Osteoblast (primary cell): ENCODE measurements around the gene PSMD1. TPM values are rescaled to one million over a fixed set of nuclear protein-coding genes. Genes with fewer than 3 reads are reported as not detected.
"Not testable (repeated sequence)": the region's sequence is repeated elsewhere in the genome, so short reads cannot be mapped to it uniquely, and the experiment has no call there.

ENCODE experiments used
- DNase-seq: peaks from one replicate; pipeline ENCODE4 v3.0.0; 2011; ENCODE audit warnings: low spot score, mixed read lengths; ENCODE audit not compliant: insufficient read length; ENCODE audit errors: missing footprints
- H2AFZ ChIP-seq: 2 replicates; pipeline ENCODE4 v1.6.0; 2011; ENCODE audit warnings: mild to moderate bottlenecking, low read length
- H3K27ac ChIP-seq: 2 replicates; pipeline ENCODE4 v1.5.1; 2011; ENCODE audit warnings: mild to moderate bottlenecking, low read depth, low read length, moderate library complexity
- H3K27me3 ChIP-seq: 2 replicates; pipeline ENCODE4 v1.6.0; 2012; ENCODE audit warnings: mild to moderate bottlenecking, control low read depth, inconsistent platforms, low read length, moderate library complexity; ENCODE audit not compliant: insufficient read depth
- H3K36me3 ChIP-seq: 2 replicates; pipeline ENCODE4 v1.5.1; 2011; ENCODE audit warnings: mild to moderate bottlenecking, low read length, control low read depth, moderate library complexity; ENCODE audit not compliant: insufficient read depth
- H3K4me1 ChIP-seq: 2 replicates; pipeline ENCODE4 v1.5.1; 2011; ENCODE audit warnings: mild to moderate bottlenecking, low read length, control low read depth, moderate library complexity; ENCODE audit not compliant: insufficient read depth
- H3K4me2 ChIP-seq: 2 replicates; pipeline ENCODE4 v1.6.0; 2011; ENCODE audit warnings: mild to moderate bottlenecking, low read length; ENCODE audit not compliant: insufficient read depth
- H3K4me3 ChIP-seq: fragments of 200-600 bp; sonication (generic); 3 replicates; pipeline ENCODE4 v1.5.1; 2012; ENCODE audit warnings: mild to moderate bottlenecking, low read length, inconsistent platforms; ENCODE audit not compliant: insufficient read depth
- H3K79me2 ChIP-seq: 2 replicates; pipeline ENCODE4 v1.6.0; 2012; ENCODE audit warnings: mild to moderate bottlenecking, low read length, control low read depth, inconsistent platforms; ENCODE audit not compliant: insufficient read depth
- H3K9me3 ChIP-seq: 2 replicates; pipeline ENCODE4 v1.5.1; 2011; ENCODE audit warnings: low read depth, low read length, control low read depth
- H4K20me1 ChIP-seq: 2 replicates; pipeline ENCODE4 v1.6.0; 2012; ENCODE audit warnings: mild to moderate bottlenecking, low read length, control low read depth; ENCODE audit not compliant: insufficient read depth
- CTCF ChIP-seq: IDR thresholded peaks from 2 replicates; pipeline ENCODE4 v1.5.1; 2011; ENCODE audit warnings: mild to moderate bottlenecking, low read depth, low read length, moderate library complexity; ENCODE audit errors: extremely low read depth
- total RNA-seq: library from RNA; depleted of rRNA; stranded (reverse); fragments of >200 nt; gene quantifications from 2 replicates; pipeline ENCODE4 v1.2.3, GENCODE V29; 2012

The PSMD1 gene
- total RNA-seq, 1 donor, result 112 TPM

- no peak for TF ChIP-seq CTCF
- Histone ChIP-seq H4K20me1 (no peaks in the 10 kb centered on the region), H3K9me3 (no peaks in the 10 kb centered on the region), H3K4me1 (peaks cover 14% of the 10 kb centered on the region), H3K4me3 (no peak overlapping the region), H2AFZ (no peak overlapping the region), H3K27me3 (no peaks in the 10 kb centered on the region), H3K4me2 (no peak overlapping the region), H3K36me3 (peaks cover 49% of the 10 kb centered on the region), H3K79me2 (no peaks in the 10 kb centered on the region), H3K27ac (peak overlapping the region; percentile 66)
- peak; percentile 56 for DNase-seq
These were observed 115.4 kb downstream of the PSMD1 start for GRCh38 chr2:231172025-231172424.

- H3K36me3 ChIP-seq, result peaks cover 40% of the 10 kb centered on the region
These were observed 117.6 kb downstream of the PSMD1 start for GRCh38 chr2:231174211-231174651.

GRCh38 chr2:231176066-231176465, 119.4 kb downstream of the PSMD1 start:
- H3K9me3 ChIP-seq, result no peaks in the 10 kb centered on the region
- no peaks in the 10 kb centered on the region for H4K20me1 ChIP-seq
- no peak overlapping the region for H2AFZ ChIP-seq
- no peak overlapping the region for H3K27ac ChIP-seq
- H3K79me2 ChIP-seq, result no peaks in the 10 kb centered on the region
- no peaks in the 10 kb centered on the region for H3K27me3 ChIP-seq
- TF ChIP-seq CTCF, result no peak
- no peak overlapping the region for H3K4me2 ChIP-seq
- peak; percentile 30 for DNase-seq
- no peak overlapping the region for H3K4me3 ChIP-seq
- peaks cover 31% of the 10 kb centered on the region for H3K36me3 ChIP-seq
- peaks cover 8% of the 10 kb centered on the region for H3K4me1 ChIP-seq

More at GRCh38 chr2:231174211-231174651, 117.6 kb downstream of the PSMD1 start:
- no peak overlapping the region for H2AFZ ChIP-seq
- no peaks in the 10 kb centered on the region for H3K9me3 ChIP-seq
- no peak overlapping the region for H3K4me3 ChIP-seq
- TF ChIP-seq CTCF, result no peak
- H3K79me2 ChIP-seq, result no peaks in the 10 kb centered on the region
- no peak overlapping the region for H3K4me2 ChIP-seq
- H3K27ac ChIP-seq, result no peak overlapping the region
- peak; percentile 8 for DNase-seq
- no peaks in the 10 kb centered on the region for H3K27me3 ChIP-seq
- peaks cover 9% of the 10 kb centered on the region for H3K4me1 ChIP-seq
- H4K20me1 ChIP-seq, result no peaks in the 10 kb centered on the region

GRCh38 chr2:231177156-231178025, 120.7 kb downstream of the PSMD1 start:
- H4K20me1 ChIP-seq, result no peaks in the 10 kb centered on the region
- H3K27ac ChIP-seq, result no peak overlapping the region
- no peak overlapping the region for H3K4me2 ChIP-seq
- H3K79me2 ChIP-seq, result no peaks in the 10 kb centered on the region
- H3K36me3 ChIP-seq, result peaks cover 21% of the 10 kb centered on the region
- H3K4me3 ChIP-seq, result no peak overlapping the region
- DNase-seq, result peak; percentile 21
- no peaks in the 10 kb centered on the region for H3K9me3 ChIP-seq
- no peak overlapping the region for H2AFZ ChIP-seq
- no peak for TF ChIP-seq CTCF
- H3K27me3 ChIP-seq, result no peaks in the 10 kb centered on the region
- H3K4me1 ChIP-seq, result peaks cover 15% of the 10 kb centered on the region

- Histone ChIP-seq H3K4me1 (peaks cover 15% of the 10 kb centered on the region), H3K36me3 (peaks cover 15% of the 10 kb centered on the region)
- not testable (repeated sequence) for H3K9me3 ChIP-seq, H2AFZ ChIP-seq, H3K79me2 ChIP-seq, H3K27ac ChIP-seq, DNase-seq, H3K4me2 ChIP-seq, H4K20me1 ChIP-seq, H3K27me3 ChIP-seq, H3K4me3 ChIP-seq
These were observed 122.1 kb downstream of the PSMD1 start for GRCh38 chr2:231178805-231179204.
